Measurements from ENCODE around the gene ALKBH3.

The ALKBH3 gene

GRCh38 chr11:43942662-43943371, 62.2 kb downstream of the ALKBH3 start:
- Histone ChIP-seq H3K9me3 (ENCODE audit: low read length) (no peaks in the 10 kb centered on the region), H2AFZ (ENCODE audit: low read depth, low read length) (peak overlapping the region; percentile 75), H3K36me3 (ENCODE audit: insufficient read depth, low read length) (no peaks in the 10 kb centered on the region), H3K27me3 (ENCODE audit: insufficient read depth, low read length) (peaks cover 64% of the 10 kb centered on the region), H3K4me3 (ENCODE audit: low read length) (peak overlapping the region; percentile 47), H3K4me1 (ENCODE audit: insufficient read depth, low read length) (peaks cover 18% of the 10 kb centered on the region)

DNA sequence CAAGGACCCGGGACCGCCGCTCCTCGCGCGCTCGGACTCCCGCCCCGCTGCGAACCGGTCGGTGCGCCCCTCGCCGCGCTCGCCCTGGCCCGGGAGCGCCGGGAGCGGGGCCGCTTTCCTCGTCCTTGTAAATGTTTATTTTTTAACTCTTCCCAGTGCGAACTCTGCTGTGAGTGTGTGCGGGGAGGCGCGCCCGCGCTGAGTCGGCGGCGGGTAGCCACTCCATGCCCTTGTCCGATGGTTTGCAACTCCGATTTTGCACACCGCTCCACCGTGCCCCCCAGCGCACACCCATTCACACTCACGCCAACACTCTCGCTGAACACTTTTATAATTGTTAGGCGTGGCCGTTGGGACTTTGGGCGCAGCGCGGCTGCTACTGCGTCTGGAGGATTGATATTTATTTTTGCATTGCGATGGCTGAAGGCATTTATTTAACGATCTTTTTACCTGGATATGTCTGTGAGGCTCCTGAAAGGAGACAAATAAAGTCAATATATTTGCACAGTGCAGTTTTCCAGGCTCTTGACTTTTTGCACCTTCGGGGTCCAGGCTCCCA, 62.8 kb downstream of the ALKBH3 start:
- no peaks in the 10 kb centered on the region for H3K9me3 ChIP-seq (ENCODE audit: low read length)
- peaks cover 18% of the 10 kb centered on the region for H3K4me1 ChIP-seq (ENCODE audit: insufficient read depth, low read length)
- peak overlapping the region; percentile 75 for H2AFZ ChIP-seq (ENCODE audit: low read depth, low read length)
- peaks cover 63% of the 10 kb centered on the region for H3K27me3 ChIP-seq (ENCODE audit: insufficient read depth, low read length)
- peak overlapping the region; percentile 40 for H3K4me3 ChIP-seq (ENCODE audit: low read length)
- H3K36me3 ChIP-seq (ENCODE audit: insufficient read depth, low read length) = no peaks in the 10 kb centered on the region

GRCh38 chr11:43943931-43944751, 63.5 kb downstream of the ALKBH3 start:
- H3K9me3 ChIP-seq (ENCODE audit: low read length) = no peaks in the 10 kb centered on the region
- peaks cover 63% of the 10 kb centered on the region for H3K27me3 ChIP-seq (ENCODE audit: insufficient read depth, low read length)
- H2AFZ ChIP-seq (ENCODE audit: low read depth, low read length) = peak overlapping the region; percentile 75
- H3K4me3 ChIP-seq (ENCODE audit: low read length) = no peak overlapping the region
- H3K4me1 ChIP-seq (ENCODE audit: insufficient read depth, low read length) = peaks cover 18% of the 10 kb centered on the region
- H3K36me3 ChIP-seq (ENCODE audit: insufficient read depth, low read length) = no peaks in the 10 kb centered on the region

DNA sequence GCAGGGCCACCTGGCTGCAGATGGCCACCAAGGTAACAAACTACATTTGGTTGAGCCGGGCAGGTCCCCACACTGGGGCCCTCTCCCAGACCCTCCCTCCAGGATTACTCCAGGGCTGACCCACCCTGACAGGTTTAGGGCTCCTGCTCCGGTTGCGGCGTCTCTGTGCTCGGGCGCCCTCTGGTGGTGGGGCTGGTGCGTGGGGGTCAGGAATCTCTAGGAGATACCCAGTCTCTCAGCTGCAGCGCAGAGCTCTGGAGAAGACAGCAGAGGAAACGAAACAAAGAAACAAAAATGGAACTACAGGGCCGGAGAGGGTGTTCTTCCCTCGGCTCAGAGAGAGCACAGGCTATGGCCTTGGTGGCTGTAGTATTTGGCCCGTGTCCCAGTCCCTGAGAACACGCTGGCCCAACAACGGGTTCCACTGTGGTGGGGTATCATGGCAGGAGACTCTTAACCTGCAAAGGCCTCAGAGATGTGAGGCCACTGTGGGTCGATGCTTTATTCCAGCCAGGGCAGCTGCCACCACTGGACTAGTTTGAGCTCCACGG, 64.2 kb downstream of the ALKBH3 start:
- peaks cover 18% of the 10 kb centered on the region for H3K4me1 ChIP-seq (ENCODE audit: insufficient read depth, low read length)
- H3K36me3 ChIP-seq (ENCODE audit: insufficient read depth, low read length) = no peaks in the 10 kb centered on the region
- H3K27me3 ChIP-seq (ENCODE audit: insufficient read depth, low read length) = peaks cover 65% of the 10 kb centered on the region
- no peaks in the 10 kb centered on the region for H3K9me3 ChIP-seq (ENCODE audit: low read length)
- no peak overlapping the region for H3K4me3 ChIP-seq (ENCODE audit: low read length)
- H2AFZ ChIP-seq (ENCODE audit: low read depth, low read length) = no peak overlapping the region

DNA sequence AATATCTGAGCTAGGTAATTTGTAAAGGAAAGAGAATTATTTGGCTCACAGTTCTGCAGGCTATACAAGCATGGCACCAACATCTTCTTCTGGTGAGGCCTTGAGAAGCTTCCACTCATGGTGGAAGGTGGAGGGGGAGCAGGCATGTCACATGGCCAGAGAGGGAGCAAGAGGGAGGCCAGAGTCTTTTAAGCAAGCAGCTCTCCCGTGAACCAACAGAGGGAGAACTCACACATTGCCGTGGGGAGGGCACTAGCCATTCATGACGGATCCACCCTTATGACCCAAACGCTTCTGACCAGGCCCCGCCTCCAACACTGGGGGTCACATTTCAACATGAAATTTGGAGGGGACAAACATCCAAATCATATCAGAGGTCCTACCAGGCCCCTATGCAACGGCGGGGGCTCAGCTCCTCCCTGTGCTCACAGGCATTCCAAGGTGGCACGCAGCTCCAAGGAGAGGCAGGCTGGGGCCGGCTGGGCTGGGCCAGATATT, 66.4 kb downstream of the ALKBH3 start:
- peaks cover 60% of the 10 kb centered on the region for H3K27me3 ChIP-seq (ENCODE audit: insufficient read depth, low read length)

DNA sequence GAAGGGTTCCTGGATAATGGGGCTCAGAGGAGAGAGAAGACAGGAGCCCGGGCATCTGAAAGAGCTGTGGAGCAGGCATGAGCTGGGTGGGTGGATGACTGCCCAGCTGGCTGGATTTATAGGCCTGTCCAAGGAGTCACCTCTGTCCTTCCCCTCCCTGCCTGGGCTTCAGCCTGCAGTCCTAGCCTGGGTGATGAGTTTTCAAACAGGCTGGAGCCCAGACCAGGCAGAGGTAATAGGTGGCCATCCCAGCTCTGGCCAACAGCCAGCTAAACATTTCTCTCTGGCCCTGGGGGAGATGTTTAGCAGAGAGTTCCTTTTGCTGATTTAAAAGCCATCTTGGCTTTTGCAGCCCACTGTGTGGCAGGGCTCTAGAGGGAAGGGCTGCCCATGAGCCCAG, 67.2 kb downstream of the ALKBH3 start:
- Histone ChIP-seq H3K27me3 (ENCODE audit: insufficient read depth, low read length) (peaks cover 59% of the 10 kb centered on the region), H2AFZ (ENCODE audit: low read depth, low read length) (no peak overlapping the region), H3K4me3 (ENCODE audit: low read length) (no peak overlapping the region), H3K9me3 (ENCODE audit: low read length) (peaks cover 3% of the 10 kb centered on the region), H3K36me3 (ENCODE audit: insufficient read depth, low read length) (no peaks in the 10 kb centered on the region), H3K4me1 (ENCODE audit: insufficient read depth, low read length) (peaks cover 13% of the 10 kb centered on the region)

More for the DNA sequence above, 66.4 kb downstream of the ALKBH3 start:
- Histone ChIP-seq H3K9me3 (ENCODE audit: low read length) (peaks cover 3% of the 10 kb centered on the region), H3K4me3 (ENCODE audit: low read length) (no peak overlapping the region), H3K36me3 (ENCODE audit: insufficient read depth, low read length) (no peaks in the 10 kb centered on the region), H2AFZ (ENCODE audit: low read depth, low read length) (no peak overlapping the region), H3K4me1 (ENCODE audit: insufficient read depth, low read length) (peaks cover 15% of the 10 kb centered on the region)

DNA sequence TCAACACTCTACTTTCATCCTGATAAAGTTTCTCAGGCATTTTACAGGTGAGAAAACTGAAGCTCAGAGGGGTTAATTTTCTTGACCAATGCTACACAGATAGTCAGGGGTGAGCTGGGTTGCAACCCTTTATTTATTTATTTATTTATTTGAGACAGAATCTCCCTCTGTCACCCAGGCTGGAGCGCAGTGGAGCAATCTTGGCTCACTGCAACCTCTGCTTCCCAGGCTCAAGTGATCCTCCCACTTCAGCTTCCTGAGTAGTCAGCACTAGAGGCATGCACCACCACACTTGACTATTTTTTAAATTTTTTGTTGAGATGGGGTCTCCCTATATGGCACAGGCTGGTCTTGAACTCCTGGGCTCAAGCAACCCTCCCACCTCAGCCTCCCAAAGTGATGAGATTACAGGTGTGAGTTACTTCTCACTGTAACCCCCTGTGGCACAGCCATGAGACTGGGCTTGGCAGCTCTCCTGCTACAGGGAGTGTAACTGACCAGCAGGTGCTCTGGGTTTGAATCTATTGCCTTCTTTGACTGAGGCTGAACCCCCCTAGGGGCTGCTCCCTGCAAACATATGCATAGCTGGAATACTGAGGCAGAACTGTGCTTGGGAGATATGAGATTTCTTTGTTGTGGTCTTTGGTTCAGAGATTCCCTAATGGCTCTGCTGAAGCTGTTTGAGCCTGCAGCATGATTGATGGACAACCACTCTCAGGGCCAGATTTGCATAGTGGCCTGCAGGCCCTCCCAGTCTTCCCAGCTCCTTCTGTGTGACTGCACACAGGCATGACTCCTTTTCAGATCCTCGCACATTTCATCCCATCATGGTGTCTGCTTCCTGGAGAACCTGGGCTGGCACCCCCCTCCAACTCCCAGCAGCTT, 68.0 kb downstream of the ALKBH3 start:
- no peaks in the 10 kb centered on the region for H3K36me3 ChIP-seq (ENCODE audit: insufficient read depth, low read length)
- no peak overlapping the region for H2AFZ ChIP-seq (ENCODE audit: low read depth, low read length)
- peaks cover 6% of the 10 kb centered on the region for H3K4me1 ChIP-seq (ENCODE audit: insufficient read depth, low read length)
- H3K4me3 ChIP-seq (ENCODE audit: low read length) = no peak overlapping the region
- peaks cover 51% of the 10 kb centered on the region for H3K27me3 ChIP-seq (ENCODE audit: insufficient read depth, low read length)
- peaks cover 3% of the 10 kb centered on the region for H3K9me3 ChIP-seq (ENCODE audit: low read length)

DNA sequence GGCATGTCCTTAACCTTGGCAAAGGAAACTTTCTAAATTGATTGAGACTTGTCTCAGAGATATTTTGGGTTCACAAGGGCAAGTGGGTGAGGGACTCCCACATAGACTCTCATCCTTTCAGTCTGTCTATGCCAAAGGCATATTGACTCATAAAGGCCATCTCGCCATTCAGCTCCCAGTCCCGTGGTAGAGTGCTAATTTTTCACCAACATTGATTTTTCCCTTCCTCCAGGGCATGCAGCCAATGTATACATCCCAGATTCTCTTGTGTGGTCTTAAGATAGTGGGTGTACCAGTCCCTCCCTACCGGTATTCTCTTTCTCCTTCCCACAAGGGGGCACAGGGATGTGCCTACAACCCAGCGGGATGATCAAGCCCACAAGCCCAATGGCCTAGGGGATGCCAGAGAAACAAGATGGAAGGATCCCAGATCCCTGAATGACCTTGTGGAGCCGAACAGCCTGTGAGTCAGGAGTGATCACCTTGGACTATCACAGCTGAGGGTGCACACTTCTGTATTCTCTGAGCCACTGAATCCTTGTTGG, 69.8 kb downstream of the ALKBH3 start:
- H2AFZ ChIP-seq (ENCODE audit: low read depth, low read length) = no peak overlapping the region
- H3K36me3 ChIP-seq (ENCODE audit: insufficient read depth, low read length) = no peaks in the 10 kb centered on the region
- peaks cover 3% of the 10 kb centered on the region for H3K9me3 ChIP-seq (ENCODE audit: low read length)
- no peak overlapping the region for H3K4me3 ChIP-seq (ENCODE audit: low read length)
- H3K4me1 ChIP-seq (ENCODE audit: insufficient read depth, low read length) = no peaks in the 10 kb centered on the region
- H3K27me3 ChIP-seq (ENCODE audit: insufficient read depth, low read length) = peaks cover 33% of the 10 kb centered on the region

DNA sequence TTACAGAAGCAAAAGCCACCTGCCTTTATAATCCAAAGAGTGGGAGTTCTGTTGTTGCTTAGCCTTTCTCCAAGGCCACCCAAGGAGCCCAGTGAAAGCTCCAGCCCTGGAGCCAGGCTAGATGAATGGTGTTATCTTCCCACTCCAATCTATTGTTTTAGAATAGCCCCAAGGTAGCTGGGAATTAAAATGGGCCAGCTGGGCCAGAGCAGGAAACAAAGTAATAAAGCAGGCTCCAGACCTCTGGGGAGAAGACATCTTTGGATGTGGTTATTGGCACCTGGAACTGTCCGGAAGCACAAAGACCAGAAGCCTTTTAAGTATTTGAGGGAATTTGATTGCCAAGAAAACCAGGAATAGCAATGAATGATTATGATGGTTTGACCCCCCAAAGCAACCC, 70.6 kb downstream of the ALKBH3 start:
- no peak overlapping the region for H3K4me3 ChIP-seq (ENCODE audit: low read length)
- no peaks in the 10 kb centered on the region for H3K4me1 ChIP-seq (ENCODE audit: insufficient read depth, low read length)
- no peaks in the 10 kb centered on the region for H3K36me3 ChIP-seq (ENCODE audit: insufficient read depth, low read length)
- H3K27me3 ChIP-seq (ENCODE audit: insufficient read depth, low read length) = peaks cover 27% of the 10 kb centered on the region
- no peak overlapping the region for H2AFZ ChIP-seq (ENCODE audit: low read depth, low read length)
- peaks cover 3% of the 10 kb centered on the region for H3K9me3 ChIP-seq (ENCODE audit: low read length)

DNA sequence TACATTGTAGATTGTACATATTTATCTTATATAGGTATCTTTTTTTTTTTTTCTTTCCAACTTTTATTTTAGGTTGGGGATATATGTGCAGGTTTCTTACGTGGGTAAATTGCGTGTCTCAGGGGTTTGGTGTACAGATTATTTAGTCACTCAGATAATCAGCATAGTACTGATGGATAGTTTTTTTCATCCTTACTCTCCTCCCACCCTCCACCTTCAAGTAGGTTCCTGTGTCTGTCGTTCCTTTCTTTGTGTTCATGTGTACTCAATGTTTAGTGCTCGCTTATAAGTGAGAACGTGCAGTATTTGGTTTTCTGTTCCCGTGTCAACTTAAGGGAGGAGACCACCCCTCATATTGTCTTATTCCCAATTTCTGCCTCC, 71.4 kb downstream of the ALKBH3 start:
- Histone ChIP-seq H2AFZ (ENCODE audit: low read depth, low read length) (no peak overlapping the region), H3K9me3 (ENCODE audit: low read length) (peaks cover 3% of the 10 kb centered on the region), H3K27me3 (ENCODE audit: insufficient read depth, low read length) (peaks cover 25% of the 10 kb centered on the region), H3K36me3 (ENCODE audit: insufficient read depth, low read length) (no peaks in the 10 kb centered on the region), H3K4me3 (ENCODE audit: low read length) (no peak overlapping the region), H3K4me1 (ENCODE audit: insufficient read depth, low read length) (no peaks in the 10 kb centered on the region)

- peaks cover 19% of the 10 kb centered on the region for H3K27me3 ChIP-seq (ENCODE audit: insufficient read depth, low read length)
- H2AFZ ChIP-seq (ENCODE audit: low read depth, low read length) = no peak overlapping the region
- H3K9me3 ChIP-seq (ENCODE audit: low read length) = peaks cover 3% of the 10 kb centered on the region
- no peaks in the 10 kb centered on the region for H3K36me3 ChIP-seq (ENCODE audit: insufficient read depth, low read length)
- H3K4me3 ChIP-seq (ENCODE audit: low read length) = no peak overlapping the region
- H3K4me1 ChIP-seq (ENCODE audit: insufficient read depth, low read length) = no peaks in the 10 kb centered on the region
These were observed 72.0 kb downstream of the ALKBH3 start for GRCh38 chr11:43952401-43953342.
